Measurements from ENCODE around the gene CHAC1. TPM values are rescaled to one million over a fixed set of nuclear protein-coding genes. Genes with fewer than 3 reads are reported as not detected.

The CHAC1 gene
- total RNA-seq, 4 donors from 2014 or later, result 0.60 to 6.7 (median 2.5) TPM

GRCh38 chr15:40964006-40964405 is 10.7 kb downstream of the CHAC1 start:
- no peak for DNase-seq
- intact Hi-C loops (cut with DNase I; ENCODE audit: low total_unique reads) (no loop called here), in situ Hi-C loops (cut with MboI; ENCODE audit: low pct_ligation_motif_present in 1 of 4, low pct_unique_long_range_greater_than_20kb in 1 of 4, low sequenced_read_pairs in 3 of 4) (no loop called here)
- Histone ChIP-seq H3K27ac (no peak overlapping the region), H3K36me3 (no peaks in the 10 kb centered on the region), H3K4me1 (peaks cover 2 to 11% (median 6%) of the 10 kb centered on the region in 4 donors), H3K9me3 (no peaks in the 10 kb centered on the region), H3K4me3 (no peak overlapping the region), H3K27me3 (no peaks in the 10 kb centered on the region)
- no peak for TF ChIP-seq POLR2A (IDR thresholded peaks at IDR 0.05)
- no peak for TF ChIP-seq POLR2AphosphoS5 (IDR thresholded peaks at IDR 0.05)
- TF ChIP-seq EP300 (IDR thresholded peaks at IDR 0.05; ENCODE audit: low read depth), result no peak
- no peak for TF ChIP-seq CTCF (IDR thresholded peaks at IDR 0.05)
- 80% methylated on average over 8 of the region's 8 CpGs; no CpG with 5 or more reads in 1 of the 2 donors for WGBS, 2 donors (ENCODE audit: low coverage in 1 of 2)

GRCh38 chr15:40964634-40965033 is 11.4 kb downstream of the CHAC1 start:
- Histone ChIP-seq H3K9me3 (no peaks in the 10 kb centered on the region), H3K27me3 (no peaks in the 10 kb centered on the region), H3K4me1 (peaks cover 2 to 11% (median 6%) of the 10 kb centered on the region in 4 donors), H3K4me3 (no peak overlapping the region), H3K27ac (no peak overlapping the region), H3K36me3 (no peaks in the 10 kb centered on the region)
- intact Hi-C loops (cut with DNase I; ENCODE audit: low total_unique reads), result no loop called here
- in situ Hi-C loops (cut with MboI; ENCODE audit: low pct_ligation_motif_present in 1 of 4, low pct_unique_long_range_greater_than_20kb in 1 of 4, low sequenced_read_pairs in 3 of 4), result no loop called here
- DNase-seq, result no peak
- TF ChIP-seq CTCF (IDR thresholded peaks at IDR 0.05) (no peak), EP300 (IDR thresholded peaks at IDR 0.05; ENCODE audit: low read depth) (no peak), POLR2A (IDR thresholded peaks at IDR 0.05) (no peak), POLR2AphosphoS5 (IDR thresholded peaks at IDR 0.05) (no peak)
- 85 to 86% methylated on average over 11 to 13 of the region's 13 CpGs for WGBS, 2 donors (ENCODE audit: low coverage in 1 of 2)

GRCh38 chr15:40968290-40969085 is 15.2 kb downstream of the CHAC1 start:
- H3K4me3 ChIP-seq, result no peak overlapping the region
- in situ Hi-C loops (cut with MboI; ENCODE audit: low pct_ligation_motif_present in 1 of 4, low pct_unique_long_range_greater_than_20kb in 1 of 4, low sequenced_read_pairs in 3 of 4) (no loop called here), intact Hi-C loops (cut with DNase I; ENCODE audit: low total_unique reads) (no loop called here)
- WGBS, 2 donors (ENCODE audit: low coverage in 1 of 2), result 69 to 70% methylated on average over 4 to 7 of the region's 7 CpGs
- no peak for DNase-seq
- H3K27ac ChIP-seq, result no peak overlapping the region
- H3K4me1 ChIP-seq, result no peaks in the 10 kb centered on the region
- TF ChIP-seq POLR2A (IDR thresholded peaks at IDR 0.05) (no peak), EP300 (IDR thresholded peaks at IDR 0.05; ENCODE audit: low read depth) (no peak), POLR2AphosphoS5 (IDR thresholded peaks at IDR 0.05) (no peak), CTCF (IDR thresholded peaks at IDR 0.05) (no peak)
- no peaks in the 10 kb centered on the region for H3K27me3 ChIP-seq
- H3K9me3 ChIP-seq, result no peaks in the 10 kb centered on the region
- H3K36me3 ChIP-seq, result no peaks in the 10 kb centered on the region

- Histone ChIP-seq H3K4me3 (no peak overlapping the region), H3K4me1 (no peaks in the 10 kb centered on the region), H3K27me3 (no peaks in the 10 kb centered on the region), H3K9me3 (no peaks in the 10 kb centered on the region), H3K36me3 (no peaks in the 10 kb centered on the region), H3K27ac (no peak overlapping the region)
- intact Hi-C loops (cut with DNase I; ENCODE audit: low total_unique reads) (no loop called here), in situ Hi-C loops (cut with MboI; ENCODE audit: low pct_ligation_motif_present in 1 of 4, low pct_unique_long_range_greater_than_20kb in 1 of 4, low sequenced_read_pairs in 3 of 4) (no loop called here)
- WGBS, 2 donors (ENCODE audit: low coverage in 1 of 2), result 91 to 95% methylated on average over 8 of the region's 8 CpGs
- no peak for DNase-seq
- TF ChIP-seq POLR2A (IDR thresholded peaks at IDR 0.05), result no peak
- no peak for TF ChIP-seq CTCF (IDR thresholded peaks at IDR 0.05)
- TF ChIP-seq POLR2AphosphoS5 (IDR thresholded peaks at IDR 0.05), result no peak
- TF ChIP-seq EP300 (IDR thresholded peaks at IDR 0.05; ENCODE audit: low read depth), result no peak
Measured at GRCh38 chr15:40969363-40969762, 16.1 kb downstream of the CHAC1 start.

All from transverse colon (tissue), 4 donors.